Measurements from ENCODE around the gene GAB2. TPM values are rescaled to one million over a fixed set of nuclear protein-coding genes. Genes with fewer than 3 reads are reported as not detected.

The GAB2 gene
- total and polyA plus RNA-seq, 10 of the 15 experiments (the other 5 are each of a cell fraction or from before 2014, with no cell fraction given), result 0.69 to 12.6 (median 3.8) TPM

GRCh38 chr11:78208257-78209165, 209.1 kb downstream of the GAB2 start:
- intact Hi-C loops (cut with micrococcal nuclease; ENCODE audit: unreplicated experiment) (no loop called here), in situ Hi-C loops (cut with MboI) (no loop called here)
- Histone ChIP-seq H3K4me2 (ENCODE audit: control insufficient read depth, insufficient read depth) (no peak overlapping the region), H3K4me1 (ENCODE audit: control insufficient read depth, insufficient read depth, low read length) (no peaks in the 10 kb centered on the region), H3K79me2 (ENCODE audit: control insufficient read depth, insufficient read depth, low read length) (no peaks in the 10 kb centered on the region), H3K27me3 (replicated peaks in 1 of 2; ENCODE audit: control insufficient read depth in 2 of 2, insufficient read depth in 2 of 2, low read length in 1 of 2) (no peaks in the 10 kb centered on the region), H4K20me1 (ENCODE audit: control insufficient read depth, insufficient read depth) (no peaks in the 10 kb centered on the region), H3K4me3 (no peak overlapping the region), H2AFZ (ENCODE audit: control insufficient read depth, low read depth, low read length) (no peak overlapping the region), H3K9me3 (replicated peaks; ENCODE audit: control insufficient read depth, insufficient read depth, low read length) (no peaks in the 10 kb centered on the region), H3K9ac (ENCODE audit: control insufficient read depth, insufficient read depth, low read length) (no peak overlapping the region), H3K27ac (ENCODE audit: control insufficient read depth, insufficient read depth) (no peak overlapping the region), H3K36me3 (ENCODE audit: control insufficient read depth in 2 of 2, insufficient read depth in 2 of 2, low read length in 1 of 2) (no peaks in the 10 kb centered on the region; a peak in 3 of 4 replicates)
- SMC1A ChIA-PET (ENCODE audit: uncharacterized antibody, unreplicated experiment), result no interaction called here
- DNase-seq (ENCODE audit: low read depth, low spot score) (no peak), ATAC-seq (no peak), FAIRE-seq (no peak)
- RAD21 ChIA-PET (ENCODE audit: unreplicated experiment), result no interaction called here
- no peak for TF ChIP-seq POLR2AphosphoS5 (IDR thresholded peaks at IDR 0.05; ENCODE audit: low read length)
- no peak for TF ChIP-seq ZNF687 (IDR thresholded peaks at IDR 0.05)
- TF ChIP-seq RELA (IDR thresholded peaks at IDR 0.05; ENCODE audit: borderline replicate concordance, partially characterized antibody), result no peak
- no peak for TF ChIP-seq EGR1 (IDR thresholded peaks at IDR 0.05; ENCODE audit: borderline replicate concordance in 1 of 2, low read depth in 2 of 2, low read length in 2 of 2)
- TF ChIP-seq TBL1XR1 (IDR thresholded peaks at IDR 0.05; ENCODE audit: low read depth, low read length), result no peak
- TF ChIP-seq BHLHE40 (IDR thresholded peaks at IDR 0.05; ENCODE audit: borderline replicate concordance in 1 of 2, low read depth in 2 of 2, low read length in 1 of 2), result no peak
- no peak for TF ChIP-seq RCOR1 (conservative IDR thresholded peaks at IDR 0.05; ENCODE audit: low read depth, low read length)
- TF ChIP-seq MXI1 (IDR thresholded peaks at IDR 0.05; ENCODE audit: low read depth, low read length), result no peak
- TF ChIP-seq ESRRA (IDR thresholded peaks at IDR 0.05; ENCODE audit: low read length), result no peak
- TF ChIP-seq MTA2 (IDR thresholded peaks at IDR 0.05; ENCODE audit: low read depth), result no peak
- no peak for TF ChIP-seq KAT2A (conservative IDR thresholded peaks at IDR 0.05; ENCODE audit: control insufficient read depth, low read depth, low read length)
- TF ChIP-seq IRF4 (IDR thresholded peaks at IDR 0.05; ENCODE audit: low read depth, low read length), result no peak
- TF ChIP-seq NR2C2 (IDR thresholded peaks at IDR 0.05; ENCODE audit: borderline replicate concordance, control insufficient read depth, insufficient read length, low read depth), result no peak
- no peak for TF ChIP-seq POU2F2 (IDR thresholded peaks at IDR 0.05; ENCODE audit: borderline replicate concordance, low read depth, low read length)
- TF ChIP-seq TCF7 (IDR thresholded peaks at IDR 0.05; ENCODE audit: borderline replicate concordance), result no peak
- 79% methylated on average over 14 of the region's 16 CpGs for WGBS (ENCODE audit: insufficient coverage, insufficient replicate concordance, low lambda C conversion rate, missing lambda C conversion rate)
- CTCF ChIA-PET, result interaction anchor here (1.0 kb wide), 1 partner anchor 378 kb away, joined by 3 read pairs; no protein-coding TSS in a partner anchor
- POLR2A ChIA-PET, result no interaction called here
- BruUV-seq (replicated peaks), result no TSS peak
